NCI-H524 treated with DMSO at 0.1 percent for 48 hours (cell line): Measurements from ENCODE around the gene SRPK2.
"Not testable (repeated sequence)": the region's sequence is repeated elsewhere in the genome, so short reads cannot be mapped to it uniquely, and the experiment has no call there.

Experiments
- DNase-seq: peaks from one replicate; lab custom pipeline; 2025; lab: John Stamatoyannopoulos, UW

The SRPK2 gene

GRCh38 chr7:105339404-105340323 is 49.1 kb downstream of the SRPK2 start:
- DNase-seq: no peak

GRCh38 chr7:105337529-105337928 is 51.2 kb downstream of the SRPK2 start:
- DNase-seq: no peak

- no peak for DNase-seq
Observed at GRCh38 chr7:105336009-105336408, 52.7 kb downstream of the SRPK2 start.

- DNase-seq: not testable (repeated sequence)
Observed at GRCh38 chr7:105332661-105333060, 56.1 kb downstream of the SRPK2 start.

- no peak for DNase-seq
Observed at GRCh38 chr7:105330526-105330925, 58.2 kb downstream of the SRPK2 start.

- no peak for DNase-seq
Observed at GRCh38 chr7:105327201-105327600, 61.5 kb downstream of the SRPK2 start.

GRCh38 chr7:105325216-105325904 is 63.4 kb downstream of the SRPK2 start:
- no peak for DNase-seq

GRCh38 chr7:105324606-105325005 is 64.1 kb downstream of the SRPK2 start:
- not testable (repeated sequence) for DNase-seq

- no peak for DNase-seq
Observed at GRCh38 chr7:105323366-105323765, 65.4 kb downstream of the SRPK2 start.

GRCh38 chr7:105322655-105323277 is 66.0 kb downstream of the SRPK2 start:
- no peak for DNase-seq

- no peak for DNase-seq
Observed at GRCh38 chr7:105321754-105322455, 66.8 kb downstream of the SRPK2 start.

GRCh38 chr7:105320896-105321295 is 67.8 kb downstream of the SRPK2 start:
- DNase-seq: no peak

- DNase-seq: no peak
Observed at GRCh38 chr7:105319578-105319977, 69.1 kb downstream of the SRPK2 start.

- no peak for DNase-seq
Observed at GRCh38 chr7:105316578-105317344, 72.0 kb downstream of the SRPK2 start.

GRCh38 chr7:105315357-105315756 is 73.4 kb downstream of the SRPK2 start:
- no peak for DNase-seq

GRCh38 chr7:105309235-105310169 is 79.2 kb downstream of the SRPK2 start:
- DNase-seq: no peak

GRCh38 chr7:105307163-105307672 is 81.5 kb downstream of the SRPK2 start:
- DNase-seq: no peak

GRCh38 chr7:105306298-105306748 is 82.4 kb downstream of the SRPK2 start:
- no peak for DNase-seq

GRCh38 chr7:105305633-105306032 is 83.1 kb downstream of the SRPK2 start:
- DNase-seq: no peak
